ENCODE data around the gene LTBP3.
"Not testable (repeated sequence)": the region's sequence is repeated elsewhere in the genome, so short reads cannot be mapped to it uniquely, and the experiment has no call there.

LTBP3 gene

GRCh38 chr11:65525546-65526480 lies 32.3 kb downstream of the LTBP3 start:
- no peak for DNase-seq (ENCODE audit: low read depth, low spot score)
- TF ChIP-seq CTCF (IDR thresholded peaks at IDR 0.05; ENCODE audit: insufficient read depth, low read length, missing control alignments): no peak
- ChIA-PET CTCF (interaction anchor here (0.5 to 4.4 kb wide), 11 partner anchors 11 to 258 kb away, joined by 3 to 35 read pairs (median 3); no protein-coding TSS in a partner anchor), POLR2A (interaction anchor here (1.2 to 2.2 kb wide), 9 partner anchors 10 to 103 kb away, joined by 3 to 8 read pairs (median 6); partner anchors contain the start of genes MALAT1 and NEAT1)
- H3K4me3 ChIP-seq (ENCODE audit: low read depth, low read length): peak overlapping the region; percentile 85

- CTCF ChIA-PET: interaction anchor here (0.5 to 4.4 kb wide), 10 partner anchors 14 to 259 kb away, joined by 3 to 35 read pairs (median 5); no protein-coding TSS in a partner anchor
- DNase-seq (ENCODE audit: low read depth, low spot score): no peak
Observed at GRCh38 chr11:65524741-65525545, 33.2 kb downstream of the LTBP3 start, which contains the start of gene SCYL1. SCYL1 (plus strand) TSS chr11:65525083; CDS start chr11:65525154, 71 bp downstream.

GRCh38 chr11:65524014-65524740 lies 34.0 kb downstream of the LTBP3 start:
- H3K4me3 ChIP-seq (ENCODE audit: low read depth, low read length): peak overlapping the region; percentile 36
- no peak for TF ChIP-seq CTCF (IDR thresholded peaks at IDR 0.05; ENCODE audit: insufficient read depth, low read length, missing control alignments)
- DNase-seq (ENCODE audit: low read depth, low spot score): no peak
- POLR2A ChIA-PET: interaction anchor here (1.4 to 2.2 kb wide), 7 partner anchors 12 to 100 kb away, joined by 3 to 8 read pairs (median 6); partner anchors contain the start of gene MALAT1
- CTCF ChIA-PET: interaction anchor here (1.1 to 4.4 kb wide), 6 partner anchors 13 to 153 kb away, joined by 3 to 35 read pairs (median 6); no protein-coding TSS in a partner anchor

More at GRCh38 chr11:65524741-65525545, 33.2 kb downstream of the LTBP3 start, which contains the start of gene SCYL1:
- no peak for TF ChIP-seq CTCF (IDR thresholded peaks at IDR 0.05; ENCODE audit: insufficient read depth, low read length, missing control alignments)
- POLR2A ChIA-PET: interaction anchor here (1.2 to 2.2 kb wide), 9 partner anchors 11 to 102 kb away, joined by 3 to 8 read pairs (median 6); partner anchors contain the start of genes MALAT1 and NEAT1
- peak within 1 kb of the TSS; percentile 85 for H3K4me3 ChIP-seq (ENCODE audit: low read depth, low read length)

GRCh38 chr11:65523631-65523968 lies 34.6 kb downstream of the LTBP3 start:
- POLR2A ChIA-PET; H3K4me3 ChIP-seq (ENCODE audit: low read depth, low read length); DNase-seq (ENCODE audit: low read depth, low spot score): not testable (repeated sequence)
- CTCF ChIA-PET: interaction anchor here (1.5 to 4.4 kb wide), 2 partner anchors 12 to 17 kb away, joined by 7 to 35 read pairs; no protein-coding TSS in a partner anchor

- POLR2A ChIA-PET; H3K4me3 ChIP-seq (ENCODE audit: low read depth, low read length); DNase-seq (ENCODE audit: low read depth, low spot score); CTCF ChIA-PET: not testable (repeated sequence)
Observed at GRCh38 chr11:65522718-65523630, 35.2 kb downstream of the LTBP3 start.

- POLR2A ChIA-PET; H3K4me3 ChIP-seq (ENCODE audit: low read depth, low read length); DNase-seq (ENCODE audit: low read depth, low spot score): not testable (repeated sequence)
- CTCF ChIA-PET: interaction anchor here (1.5 kb wide), 1 partner anchor 18 kb away, joined by 3 read pairs; no protein-coding TSS in a partner anchor
Observed at GRCh38 chr11:65521777-65522521, 36.2 kb downstream of the LTBP3 start.

GRCh38 chr11:65518941-65519549 lies 39.1 kb downstream of the LTBP3 start:
- CTCF ChIA-PET: interaction anchor here (0.8 kb wide), 1 partner anchor 102 kb away, joined by 3 read pairs; no protein-coding TSS in a partner anchor
- POLR2A ChIA-PET; DNase-seq (ENCODE audit: low read depth, low spot score); H3K4me3 ChIP-seq (ENCODE audit: low read depth, low read length): not testable (repeated sequence)
